A549 (cell line): ENCODE measurements around the gene PCED1B.

Experiments used
- CTCF ChIP-seq: fragments of >200 bp; sonication (Bioruptor Twin); formaldehyde crosslinking; IDR thresholded peaks from 3 replicates; pipeline ENCODE4 v1.5.1; 2016
- PHF8 ChIP-seq: fragments of 200-600 bp; sonication (generic); IDR thresholded peaks from 2 replicates; pipeline ENCODE4 v1.6.1; 2016; ENCODE audit warnings: low read depth, mild to moderate bottlenecking, antibody characterized with exemption, moderate library complexity, borderline replicate concordance

DNA sequence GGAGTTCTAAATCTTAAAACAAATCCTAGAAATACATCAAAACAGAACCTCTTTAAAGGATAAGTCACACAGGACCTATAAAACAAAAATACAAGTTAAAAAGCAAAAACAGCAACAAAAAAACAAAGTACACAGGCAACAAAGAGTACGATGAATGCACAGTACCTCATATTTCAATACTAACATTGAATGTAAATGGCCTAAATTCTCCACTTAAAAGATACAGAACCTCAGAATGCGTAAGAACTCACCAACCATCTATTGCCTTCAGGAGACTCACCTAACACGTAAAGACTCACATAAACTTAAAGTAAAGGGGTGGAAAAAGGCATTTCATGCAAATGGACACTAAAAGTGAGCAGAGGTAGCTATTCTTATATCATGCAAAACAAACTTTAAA is 172.5 kb downstream of the PCED1B start:
- TF ChIP-seq CTCF (no peak), PHF8 (no peak)
